ENCODE data around the gene RASGRF1.

DNA sequence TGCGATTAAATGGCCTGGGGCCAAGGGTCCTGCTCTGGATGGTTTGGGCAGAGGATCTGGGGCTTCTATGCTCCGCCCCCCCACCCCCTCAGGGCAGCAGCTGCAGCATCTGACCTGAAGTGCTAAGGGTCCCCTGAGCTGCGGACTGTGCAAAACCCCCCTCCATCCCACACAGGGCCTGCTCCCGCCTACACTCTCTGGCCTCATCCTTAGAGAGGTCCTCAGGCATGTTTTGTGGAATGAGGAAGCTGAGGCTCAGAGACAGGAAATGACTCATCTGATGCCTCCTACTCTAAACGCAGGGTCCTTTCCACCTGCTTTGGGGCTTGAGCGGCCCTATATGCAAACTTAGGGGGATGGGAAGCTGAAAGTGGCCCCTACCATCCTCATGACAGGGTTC, 86.2 kb downstream of the RASGRF1 start:
- TF ChIP-seq, protein P1, sequence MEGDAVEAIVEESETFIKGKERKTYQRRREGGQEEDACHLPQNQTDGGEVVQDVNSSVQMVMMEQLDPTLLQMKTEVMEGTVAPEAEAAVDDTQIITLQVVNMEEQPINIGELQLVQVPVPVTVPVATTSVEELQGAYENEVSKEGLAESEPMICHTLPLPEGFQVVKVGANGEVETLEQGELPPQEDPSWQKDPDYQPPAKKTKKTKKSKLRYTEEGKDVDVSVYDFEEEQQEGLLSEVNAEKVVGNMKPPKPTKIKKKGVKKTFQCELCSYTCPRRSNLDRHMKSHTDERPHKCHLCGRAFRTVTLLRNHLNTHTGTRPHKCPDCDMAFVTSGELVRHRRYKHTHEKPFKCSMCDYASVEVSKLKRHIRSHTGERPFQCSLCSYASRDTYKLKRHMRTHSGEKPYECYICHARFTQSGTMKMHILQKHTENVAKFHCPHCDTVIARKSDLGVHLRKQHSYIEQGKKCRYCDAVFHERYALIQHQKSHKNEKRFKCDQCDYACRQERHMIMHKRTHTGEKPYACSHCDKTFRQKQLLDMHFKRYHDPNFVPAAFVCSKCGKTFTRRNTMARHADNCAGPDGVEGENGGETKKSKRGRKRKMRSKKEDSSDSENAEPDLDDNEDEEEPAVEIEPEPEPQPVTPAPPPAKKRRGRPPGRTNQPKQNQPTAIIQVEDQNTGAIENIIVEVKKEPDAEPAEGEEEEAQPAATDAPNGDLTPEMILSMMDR (IDR thresholded peaks at IDR 0.05) = no peak
- TF ChIP-seq, protein P2, sequence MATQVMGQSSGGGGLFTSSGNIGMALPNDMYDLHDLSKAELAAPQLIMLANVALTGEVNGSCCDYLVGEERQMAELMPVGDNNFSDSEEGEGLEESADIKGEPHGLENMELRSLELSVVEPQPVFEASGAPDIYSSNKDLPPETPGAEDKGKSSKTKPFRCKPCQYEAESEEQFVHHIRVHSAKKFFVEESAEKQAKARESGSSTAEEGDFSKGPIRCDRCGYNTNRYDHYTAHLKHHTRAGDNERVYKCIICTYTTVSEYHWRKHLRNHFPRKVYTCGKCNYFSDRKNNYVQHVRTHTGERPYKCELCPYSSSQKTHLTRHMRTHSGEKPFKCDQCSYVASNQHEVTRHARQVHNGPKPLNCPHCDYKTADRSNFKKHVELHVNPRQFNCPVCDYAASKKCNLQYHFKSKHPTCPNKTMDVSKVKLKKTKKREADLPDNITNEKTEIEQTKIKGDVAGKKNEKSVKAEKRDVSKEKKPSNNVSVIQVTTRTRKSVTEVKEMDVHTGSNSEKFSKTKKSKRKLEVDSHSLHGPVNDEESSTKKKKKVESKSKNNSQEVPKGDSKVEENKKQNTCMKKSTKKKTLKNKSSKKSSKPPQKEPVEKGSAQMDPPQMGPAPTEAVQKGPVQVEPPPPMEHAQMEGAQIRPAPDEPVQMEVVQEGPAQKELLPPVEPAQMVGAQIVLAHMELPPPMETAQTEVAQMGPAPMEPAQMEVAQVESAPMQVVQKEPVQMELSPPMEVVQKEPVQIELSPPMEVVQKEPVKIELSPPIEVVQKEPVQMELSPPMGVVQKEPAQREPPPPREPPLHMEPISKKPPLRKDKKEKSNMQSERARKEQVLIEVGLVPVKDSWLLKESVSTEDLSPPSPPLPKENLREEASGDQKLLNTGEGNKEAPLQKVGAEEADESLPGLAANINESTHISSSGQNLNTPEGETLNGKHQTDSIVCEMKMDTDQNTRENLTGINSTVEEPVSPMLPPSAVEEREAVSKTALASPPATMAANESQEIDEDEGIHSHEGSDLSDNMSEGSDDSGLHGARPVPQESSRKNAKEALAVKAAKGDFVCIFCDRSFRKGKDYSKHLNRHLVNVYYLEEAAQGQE (IDR thresholded peaks at IDR 0.05; ENCODE audit: insufficient read depth in 1 of 2, low read depth in 2 of 2, low read length in 1 of 2) = no peak
- TF ChIP-seq SIN3A (IDR thresholded peaks at IDR 0.05; ENCODE audit: borderline replicate concordance, insufficient read depth, low read depth, low read length) (no peak), POLR2AphosphoS5 (IDR thresholded peaks at IDR 0.05; ENCODE audit: low read depth, low read length) (no peak)

Data from Panc1 (cell line).